ENCODE results near the gene USO1.

DNA sequence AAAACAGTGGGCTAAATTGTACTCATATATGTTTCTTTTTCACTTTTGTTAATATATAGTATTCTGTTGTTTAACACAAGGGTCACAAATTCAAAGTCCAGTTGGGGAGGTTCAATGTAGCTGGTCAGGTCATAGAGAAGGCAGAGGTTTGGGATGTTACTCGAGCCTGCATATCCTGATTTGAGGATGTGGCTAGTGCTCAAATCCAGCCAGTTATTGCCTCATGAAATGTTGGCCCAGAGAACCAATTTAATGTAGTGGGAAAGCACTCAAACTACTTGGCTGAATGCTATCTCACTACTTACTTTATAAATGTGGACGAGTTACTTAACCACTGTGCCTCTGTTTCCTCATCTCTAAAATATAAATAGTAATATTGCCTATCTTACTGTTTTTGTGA, 12.5 kb downstream of the USO1 start:
- TF ChIP-seq, protein P1, sequence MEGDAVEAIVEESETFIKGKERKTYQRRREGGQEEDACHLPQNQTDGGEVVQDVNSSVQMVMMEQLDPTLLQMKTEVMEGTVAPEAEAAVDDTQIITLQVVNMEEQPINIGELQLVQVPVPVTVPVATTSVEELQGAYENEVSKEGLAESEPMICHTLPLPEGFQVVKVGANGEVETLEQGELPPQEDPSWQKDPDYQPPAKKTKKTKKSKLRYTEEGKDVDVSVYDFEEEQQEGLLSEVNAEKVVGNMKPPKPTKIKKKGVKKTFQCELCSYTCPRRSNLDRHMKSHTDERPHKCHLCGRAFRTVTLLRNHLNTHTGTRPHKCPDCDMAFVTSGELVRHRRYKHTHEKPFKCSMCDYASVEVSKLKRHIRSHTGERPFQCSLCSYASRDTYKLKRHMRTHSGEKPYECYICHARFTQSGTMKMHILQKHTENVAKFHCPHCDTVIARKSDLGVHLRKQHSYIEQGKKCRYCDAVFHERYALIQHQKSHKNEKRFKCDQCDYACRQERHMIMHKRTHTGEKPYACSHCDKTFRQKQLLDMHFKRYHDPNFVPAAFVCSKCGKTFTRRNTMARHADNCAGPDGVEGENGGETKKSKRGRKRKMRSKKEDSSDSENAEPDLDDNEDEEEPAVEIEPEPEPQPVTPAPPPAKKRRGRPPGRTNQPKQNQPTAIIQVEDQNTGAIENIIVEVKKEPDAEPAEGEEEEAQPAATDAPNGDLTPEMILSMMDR (conservative IDR thresholded peaks at IDR 0.05): no peak
- TF ChIP-seq EZH2 (IDR thresholded peaks at IDR 0.05; ENCODE audit: low read depth): no peak

Measured in PC-9 (cell line).